ENCODE results near the gene CAMK1G.

DNA sequence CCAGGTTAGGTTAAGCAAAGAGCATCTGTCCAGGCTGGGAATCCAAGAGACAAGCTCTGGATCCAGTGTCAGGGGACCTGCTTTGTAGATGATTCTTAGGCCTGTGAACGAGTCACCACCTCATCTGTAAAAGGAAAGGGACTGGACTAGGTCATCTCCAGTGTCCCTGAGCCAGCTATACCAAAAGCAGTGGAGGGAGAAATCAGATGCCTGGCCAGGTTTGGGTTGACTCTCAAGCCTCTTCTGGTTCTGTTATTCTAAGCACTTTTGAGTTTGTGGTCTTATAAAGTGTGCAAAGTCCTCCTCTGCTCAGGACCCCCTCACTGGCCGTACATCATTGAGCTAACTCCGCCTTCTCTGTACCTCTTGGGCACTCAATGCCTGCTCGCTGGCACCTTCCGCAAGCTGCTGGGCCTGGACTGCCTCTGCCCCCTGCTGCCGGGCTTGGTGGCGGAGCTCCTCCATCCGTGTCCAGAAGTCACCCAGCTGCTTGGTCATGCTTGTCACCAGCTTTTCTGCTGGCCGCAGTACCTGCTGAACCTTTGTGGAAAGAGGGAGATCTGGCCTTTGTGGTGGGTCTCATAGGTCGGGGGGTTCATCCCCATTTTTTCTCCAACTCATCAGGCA, 33.6 kb downstream of the CAMK1G start:
- TF ChIP-seq POLR2A (IDR thresholded peaks at IDR 0.05; ENCODE audit: low read depth, low read length) = no peak
- TF ChIP-seq, protein P1, sequence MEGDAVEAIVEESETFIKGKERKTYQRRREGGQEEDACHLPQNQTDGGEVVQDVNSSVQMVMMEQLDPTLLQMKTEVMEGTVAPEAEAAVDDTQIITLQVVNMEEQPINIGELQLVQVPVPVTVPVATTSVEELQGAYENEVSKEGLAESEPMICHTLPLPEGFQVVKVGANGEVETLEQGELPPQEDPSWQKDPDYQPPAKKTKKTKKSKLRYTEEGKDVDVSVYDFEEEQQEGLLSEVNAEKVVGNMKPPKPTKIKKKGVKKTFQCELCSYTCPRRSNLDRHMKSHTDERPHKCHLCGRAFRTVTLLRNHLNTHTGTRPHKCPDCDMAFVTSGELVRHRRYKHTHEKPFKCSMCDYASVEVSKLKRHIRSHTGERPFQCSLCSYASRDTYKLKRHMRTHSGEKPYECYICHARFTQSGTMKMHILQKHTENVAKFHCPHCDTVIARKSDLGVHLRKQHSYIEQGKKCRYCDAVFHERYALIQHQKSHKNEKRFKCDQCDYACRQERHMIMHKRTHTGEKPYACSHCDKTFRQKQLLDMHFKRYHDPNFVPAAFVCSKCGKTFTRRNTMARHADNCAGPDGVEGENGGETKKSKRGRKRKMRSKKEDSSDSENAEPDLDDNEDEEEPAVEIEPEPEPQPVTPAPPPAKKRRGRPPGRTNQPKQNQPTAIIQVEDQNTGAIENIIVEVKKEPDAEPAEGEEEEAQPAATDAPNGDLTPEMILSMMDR (conservative IDR thresholded peaks at IDR 0.05; ENCODE audit: low read depth, low read length) = no peak
- no peak for TF ChIP-seq MAZ (IDR thresholded peaks at IDR 0.05; ENCODE audit: borderline replicate concordance, low read depth, low read length)
- TF ChIP-seq CHD1 (IDR thresholded peaks at IDR 0.05; ENCODE audit: low read depth, low read length) = no peak
- no peak for TF ChIP-seq RCOR1 (IDR thresholded peaks at IDR 0.05; ENCODE audit: insufficient replicate concordance, low read length)
- no peak for TF ChIP-seq BHLHE40 (IDR thresholded peaks at IDR 0.05; ENCODE audit: low read depth, low read length)
- no peak for TF ChIP-seq MXI1 (IDR thresholded peaks at IDR 0.05; ENCODE audit: borderline replicate concordance, low read depth, low read length)

Measured in IMR-90 (cell line).